ENCODE measurements around the gene SAPCD2. TPM values are rescaled to one million over a fixed set of nuclear protein-coding genes. Genes with fewer than 3 reads are reported as not detected.
A peak's percentile ranks its signal among the peaks of the same experiment; 100 is the strongest.
"Not testable (repeated sequence)": the region's sequence is repeated elsewhere in the genome, so short reads cannot be mapped to it uniquely, and the experiment has no call there.

SAPCD2 gene, protein sequence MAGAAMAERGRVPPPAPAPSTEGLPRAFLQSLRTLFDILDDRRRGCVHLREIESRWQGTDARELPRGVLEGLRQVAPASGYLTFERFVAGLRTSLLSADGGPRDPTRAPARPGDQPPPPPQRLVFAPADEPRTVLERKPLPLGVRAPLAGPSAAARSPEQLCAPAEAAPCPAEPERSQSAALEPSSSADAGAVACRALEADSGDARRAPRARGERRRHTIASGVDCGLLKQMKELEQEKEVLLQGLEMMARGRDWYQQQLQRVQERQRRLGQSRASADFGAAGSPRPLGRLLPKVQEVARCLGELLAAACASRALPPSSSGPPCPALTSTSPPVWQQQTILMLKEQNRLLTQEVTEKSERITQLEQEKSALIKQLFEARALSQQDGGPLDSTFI
- 1 to 10 TPM in 1 of 4 donors, under 1 TPM in 3; 0.13 to 1.3 (median 0.19) TPM for total RNA-seq

GRCh38 chr9:137070201-137070905, at the start of gene SAPCD2:
SAPCD2 (minus strand) TSS chr9:137070557; CDS start chr9:137070460, 97 bp downstream.
- peak; percentile 91 for ATAC-seq
- Histone ChIP-seq H3K27me3 (peaks cover 27% of the 10 kb centered on the region), H3K36me3 (no peaks in the 10 kb centered on the region), H3K9me3 (no peaks in the 10 kb centered on the region), H3K4me3 (peak within 1 kb of the TSS; percentile 6 to 49), H3K4me1 (peaks cover 0 to 26% (median 0%) of the 10 kb centered on the region in 3 donors), H3K27ac (peak within 1 kb of the TSS in 3 of 4 donors; percentile 8 to 70 (median 60))
- TF ChIP-seq, protein P1, sequence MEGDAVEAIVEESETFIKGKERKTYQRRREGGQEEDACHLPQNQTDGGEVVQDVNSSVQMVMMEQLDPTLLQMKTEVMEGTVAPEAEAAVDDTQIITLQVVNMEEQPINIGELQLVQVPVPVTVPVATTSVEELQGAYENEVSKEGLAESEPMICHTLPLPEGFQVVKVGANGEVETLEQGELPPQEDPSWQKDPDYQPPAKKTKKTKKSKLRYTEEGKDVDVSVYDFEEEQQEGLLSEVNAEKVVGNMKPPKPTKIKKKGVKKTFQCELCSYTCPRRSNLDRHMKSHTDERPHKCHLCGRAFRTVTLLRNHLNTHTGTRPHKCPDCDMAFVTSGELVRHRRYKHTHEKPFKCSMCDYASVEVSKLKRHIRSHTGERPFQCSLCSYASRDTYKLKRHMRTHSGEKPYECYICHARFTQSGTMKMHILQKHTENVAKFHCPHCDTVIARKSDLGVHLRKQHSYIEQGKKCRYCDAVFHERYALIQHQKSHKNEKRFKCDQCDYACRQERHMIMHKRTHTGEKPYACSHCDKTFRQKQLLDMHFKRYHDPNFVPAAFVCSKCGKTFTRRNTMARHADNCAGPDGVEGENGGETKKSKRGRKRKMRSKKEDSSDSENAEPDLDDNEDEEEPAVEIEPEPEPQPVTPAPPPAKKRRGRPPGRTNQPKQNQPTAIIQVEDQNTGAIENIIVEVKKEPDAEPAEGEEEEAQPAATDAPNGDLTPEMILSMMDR (IDR thresholded peaks at IDR 0.05), result no peak
- no peak for TF ChIP-seq POLR2A (IDR thresholded peaks at IDR 0.05)
- no peak for TF ChIP-seq EP300 (IDR thresholded peaks at IDR 0.05)
- no peak for TF ChIP-seq POLR2AphosphoS5 (IDR thresholded peaks at IDR 0.05)
- WGBS, 2 donors (ENCODE audit: low coverage in 1 of 2), result 0% methylated on average over 7 of the region's 74 CpGs; no CpG with 5 or more reads in 1 of the 2 donors

- WGBS, 2 donors (ENCODE audit: low coverage in 1 of 2), result 76 to 82% methylated on average over 6 to 11 of the region's 12 CpGs
- not testable (repeated sequence) for H3K9me3 ChIP-seq, H3K4me3 ChIP-seq, ATAC-seq, H3K36me3 ChIP-seq, H3K27me3 ChIP-seq, H3K27ac ChIP-seq
- peaks cover 0 to 17% (median 11%) of the 10 kb centered on the region in 3 donors for H3K4me1 ChIP-seq
Observed at GRCh38 chr9:137118092-137118603, 47.8 kb upstream of the SAPCD2 start.

DNA sequence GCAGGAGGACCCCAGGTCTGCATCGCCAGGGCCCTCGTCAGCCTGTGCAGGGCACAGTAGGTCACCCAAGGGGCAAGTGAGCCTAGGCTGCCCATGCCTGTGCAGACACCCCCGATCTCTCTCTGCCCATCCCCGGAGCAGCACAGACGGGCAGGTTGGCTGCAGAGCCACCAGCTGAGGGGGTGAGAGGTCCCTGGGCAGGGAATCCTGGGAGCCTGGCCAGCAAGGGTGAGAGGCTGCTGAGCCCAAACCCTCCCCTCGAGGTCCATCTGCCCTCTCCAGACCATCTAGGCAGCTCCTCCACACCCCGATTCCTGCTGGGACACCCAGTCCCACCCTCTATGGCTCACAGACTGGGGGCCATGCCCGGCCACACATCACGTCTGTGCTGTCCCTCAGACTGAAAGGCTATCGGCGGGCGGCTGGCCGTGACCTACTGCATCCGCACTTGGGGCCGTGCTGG, 46.9 kb upstream of the SAPCD2 start:
- TF ChIP-seq, protein P1 (IDR thresholded peaks at IDR 0.05), result no peak
- Histone ChIP-seq H3K27me3 (no peaks in the 10 kb centered on the region), H3K4me3 (no peak overlapping the region), H3K9me3 (no peaks in the 10 kb centered on the region), H3K36me3 (peaks cover 0 to 11% of the 10 kb centered on the region in 2 donors), H3K4me1 (peaks cover 0 to 21% (median 11%) of the 10 kb centered on the region in 3 donors), H3K27ac (no peak overlapping the region)
- no peak for ATAC-seq
- 75 to 93% methylated on average over 7 to 8 of the region's 15 CpGs for WGBS, 2 donors (ENCODE audit: low coverage in 1 of 2)

DNA sequence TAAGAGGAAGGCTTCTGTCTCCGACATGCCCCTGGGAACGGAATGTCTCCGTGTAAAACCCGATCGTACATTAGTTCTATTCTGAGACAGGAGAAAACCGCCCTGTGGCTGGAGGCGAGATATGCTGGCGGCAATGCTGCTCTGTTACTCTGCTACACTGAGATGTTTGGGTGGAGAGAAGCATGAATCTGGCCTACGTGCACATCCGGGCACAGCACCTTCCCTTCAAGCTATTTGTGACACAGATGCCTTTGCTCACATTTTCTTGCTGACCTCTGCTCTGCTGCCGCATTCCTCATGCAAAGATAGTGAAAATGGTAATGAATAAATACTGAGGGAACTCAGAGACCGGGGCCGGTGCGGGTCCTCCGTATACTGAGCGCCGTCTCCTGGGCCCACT, 46.4 kb upstream of the SAPCD2 start:
- Histone ChIP-seq H3K9me3 (no peaks in the 10 kb centered on the region), H3K27ac (no peak overlapping the region), H3K27me3 (no peaks in the 10 kb centered on the region), H3K4me3 (no peak overlapping the region), H3K4me1 (peaks cover 0 to 21% (median 11%) of the 10 kb centered on the region in 3 donors), H3K36me3 (peaks cover 0 to 17% of the 10 kb centered on the region in 2 donors)
- WGBS, 2 donors (ENCODE audit: low coverage in 1 of 2), result 19 to 62% methylated on average over 3 to 5 of the region's 17 CpGs
- ATAC-seq, result no peak
- TF ChIP-seq POLR2A (IDR thresholded peaks at IDR 0.05) (no peak), EP300 (IDR thresholded peaks at IDR 0.05) (no peak), POLR2AphosphoS5 (IDR thresholded peaks at IDR 0.05) (no peak)
- TF ChIP-seq, protein P1 (IDR thresholded peaks at IDR 0.05), result no peak

- no CpG with 5 or more reads among the region's 6 CpGs for WGBS, 2 donors (ENCODE audit: low coverage in 1 of 2)
- no peaks in the 10 kb centered on the region for H3K27me3 ChIP-seq
- no peak overlapping the region for H3K27ac ChIP-seq
- TF ChIP-seq POLR2AphosphoS5 (IDR thresholded peaks at IDR 0.05), result no peak
- TF ChIP-seq POLR2A (IDR thresholded peaks at IDR 0.05), result no peak
- TF ChIP-seq, protein P1 (IDR thresholded peaks at IDR 0.05), result no peak
- no peak for TF ChIP-seq EP300 (IDR thresholded peaks at IDR 0.05)
- H3K4me1 ChIP-seq, result peaks cover 0 to 21% (median 11%) of the 10 kb centered on the region in 3 donors
- peaks cover 0 to 23% of the 10 kb centered on the region in 2 donors for H3K36me3 ChIP-seq
- ATAC-seq, result no peak
- H3K4me3 ChIP-seq, result no peak overlapping the region
- H3K9me3 ChIP-seq, result no peaks in the 10 kb centered on the region
Observed at GRCh38 chr9:137116027-137116507, 45.7 kb upstream of the SAPCD2 start.
